HFFc6 (cell line): ENCODE data around the gene SELENOI. TPM values are rescaled to one million over a fixed set of nuclear protein-coding genes. Genes with fewer than 3 reads are reported as not detected.
A peak's percentile ranks its signal among the peaks of the same experiment; 100 is the strongest.
"Not testable (repeated sequence)": the region's sequence is repeated elsewhere in the genome, so short reads cannot be mapped to it uniquely, and the experiment has no call there.

Source experiments
- DNase-seq: peaks from one replicate; pipeline ENCODE4 v3.0.0-alpha.2; 2018
- H3K27ac Mint-ChIP-seq: 2 replicates; pipeline ENCODE4 v1.8.0; 2020; ENCODE audit warnings: mild to moderate bottlenecking, mixed read lengths
- H3K27me3 Mint-ChIP-seq: 2 replicates; pipeline ENCODE4 v1.8.0; 2021; ENCODE audit warnings: mild to moderate bottlenecking, moderate library complexity, mixed read lengths; ENCODE audit not compliant: insufficient read depth
- H3K36me3 Mint-ChIP-seq: 2 replicates; pipeline ENCODE4 v1.8.0; 2021; ENCODE audit warnings: low read depth, mixed read lengths
- H3K4me1 Mint-ChIP-seq: 2 replicates; pipeline ENCODE4 v1.8.0; 2020; ENCODE audit warnings: low read depth, mixed read lengths
- H3K4me3 Mint-ChIP-seq: 2 replicates; pipeline ENCODE4 v1.8.0; 2020; ENCODE audit warnings: mild to moderate bottlenecking, moderate library complexity, mixed read lengths
- H3K9me3 Mint-ChIP-seq: 2 replicates; pipeline ENCODE4 v1.8.0; 2020; ENCODE audit warnings: mild to moderate bottlenecking, mixed read lengths
- CTCF ChIP-seq: fragments of 200-600 bp; sonication (generic); IDR thresholded peaks from 2 replicates; pipeline ENCODE4 v1.5.0; 2021; ENCODE audit warnings: antibody characterized with exemption, mild to moderate bottlenecking
- total RNA-seq, 6 experiments: library from RNA; stranded (reverse); fragmentation: NEBNext Ultra II Directional; extraction: Animal tissue kit (Norgen Biotek cat#: 25700); gene quantifications; 2 replicates in 1 of 6; 3 replicates in 5 of 6; pipeline ENCODE4 v1.2.3, GENCODE V29; 2021

SELENOI gene
- total RNA-seq, 6 experiments from 2014 or later: 22.7 to 31.4 (median 27.3) TPM

DNA sequence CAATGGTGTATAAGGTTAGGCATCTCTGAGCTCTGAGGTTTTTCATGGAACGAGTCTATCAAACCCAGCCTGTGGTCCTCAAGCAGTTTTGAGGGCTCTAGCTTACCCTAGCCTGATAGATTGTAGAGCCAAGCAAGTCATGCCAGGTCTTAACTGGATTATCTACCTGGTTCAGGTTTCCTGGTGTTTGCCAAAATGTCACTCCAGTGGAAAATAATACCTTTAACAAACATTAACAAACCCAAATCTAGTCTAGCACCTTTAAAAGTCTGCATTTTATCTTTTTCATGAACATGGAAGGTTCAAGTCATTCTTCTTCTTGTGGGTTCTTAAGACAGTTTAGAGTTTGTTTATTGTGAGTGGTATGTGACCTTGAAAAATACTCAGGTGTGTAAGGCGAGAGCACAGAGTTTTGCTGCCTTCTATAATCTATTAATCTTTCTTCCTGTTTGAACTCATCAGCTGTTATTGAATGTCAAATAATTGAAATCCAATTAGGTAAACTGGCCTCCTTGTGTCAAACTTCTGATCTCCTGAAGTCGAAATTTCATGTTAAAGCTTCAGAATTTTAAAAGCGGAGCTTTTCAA, 14.0 kb downstream of the SELENOI start:
- DNase-seq: no peak
- Mint-ChIP-seq H3K27me3 (no peaks in the 10 kb centered on the region; the same call in 1 of the 2 replicates), H3K27ac (no peak overlapping the region), H3K4me1 (peaks cover 55% of the 10 kb centered on the region), H3K9me3 (no peaks in the 10 kb centered on the region), H3K36me3 (no peaks in the 10 kb centered on the region), H3K4me3 (no peak overlapping the region)
- no peak for TF ChIP-seq CTCF

DNA sequence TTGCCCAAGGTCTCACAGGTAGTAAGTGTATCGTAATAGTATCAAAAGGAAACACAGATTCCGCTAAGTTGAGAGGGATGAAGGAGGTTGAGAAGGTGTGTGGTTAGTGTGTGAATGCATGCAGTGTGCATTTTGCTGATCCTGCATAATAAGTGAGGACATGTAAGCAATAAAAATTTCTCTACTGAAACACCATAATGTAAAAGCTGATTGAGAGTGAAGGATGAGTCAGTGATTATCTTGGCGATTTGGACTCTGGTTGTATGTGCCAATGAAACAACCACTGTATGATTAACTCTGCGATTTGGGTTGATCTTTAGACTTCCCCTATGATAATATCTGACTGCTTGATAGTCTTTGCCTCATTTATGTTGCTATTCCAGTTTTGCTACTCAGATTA, 17.4 kb downstream of the SELENOI start:
- peaks cover 9% of the 10 kb centered on the region; the same call in 1 of the 2 replicates for H3K36me3 Mint-ChIP-seq
- H3K4me1 Mint-ChIP-seq: peaks cover 27% of the 10 kb centered on the region
- TF ChIP-seq CTCF: no peak
- no peak overlapping the region for H3K4me3 Mint-ChIP-seq
- H3K9me3 Mint-ChIP-seq: no peaks in the 10 kb centered on the region
- no peaks in the 10 kb centered on the region for H3K27me3 Mint-ChIP-seq
- peak; percentile 52 for DNase-seq
- H3K27ac Mint-ChIP-seq: no peak overlapping the region

- DNase-seq: no peak
- no peak overlapping the region for H3K4me3 Mint-ChIP-seq
- no peaks in the 10 kb centered on the region for H3K27me3 Mint-ChIP-seq
- no peak for TF ChIP-seq CTCF
- H3K9me3 Mint-ChIP-seq: no peaks in the 10 kb centered on the region
- peaks cover 9% of the 10 kb centered on the region; the same call in 1 of the 2 replicates for H3K36me3 Mint-ChIP-seq
- peaks cover 25% of the 10 kb centered on the region for H3K4me1 Mint-ChIP-seq
- H3K27ac Mint-ChIP-seq: no peak overlapping the region
Measured at GRCh38 chr2:26363958-26364357, 18.0 kb downstream of the SELENOI start.

DNA sequence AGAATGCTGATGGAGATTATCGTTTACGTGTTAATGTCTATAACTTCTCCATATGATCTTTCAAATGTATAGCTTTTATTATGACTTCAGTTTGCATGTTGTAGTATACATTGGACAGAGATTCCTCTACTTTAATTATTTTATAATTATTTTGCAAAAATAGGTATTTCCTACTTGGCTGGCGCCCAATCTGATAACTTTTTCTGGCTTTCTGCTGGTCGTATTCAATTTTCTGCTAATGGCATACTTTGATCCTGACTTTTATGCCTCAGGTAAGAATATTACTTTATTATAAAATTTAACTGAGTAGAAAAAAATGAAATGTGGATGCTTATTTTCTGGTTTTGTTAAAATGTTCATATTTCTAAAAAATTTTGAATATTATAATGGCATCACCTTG, 18.7 kb downstream of the SELENOI start:
- Mint-ChIP-seq H3K9me3 (no peaks in the 10 kb centered on the region), H3K4me1 (peaks cover 18% of the 10 kb centered on the region), H3K27me3 (no peaks in the 10 kb centered on the region), H3K4me3 (no peak overlapping the region), H3K36me3 (peaks cover 12% of the 10 kb centered on the region; the same call in 1 of the 2 replicates), H3K27ac (no peak overlapping the region)
- DNase-seq: no peak
- no peak for TF ChIP-seq CTCF

GRCh38 chr2:26366957-26367356, 21.0 kb downstream of the SELENOI start:
- TF ChIP-seq CTCF: no peak
- Mint-ChIP-seq H3K4me1 (peaks cover 15% of the 10 kb centered on the region), H3K4me3 (no peak overlapping the region), H3K9me3 (no peaks in the 10 kb centered on the region), H3K36me3 (peaks cover 16% of the 10 kb centered on the region; the same call in 1 of the 2 replicates), H3K27ac (no peak overlapping the region), H3K27me3 (no peaks in the 10 kb centered on the region)
- no peak for DNase-seq

DNA sequence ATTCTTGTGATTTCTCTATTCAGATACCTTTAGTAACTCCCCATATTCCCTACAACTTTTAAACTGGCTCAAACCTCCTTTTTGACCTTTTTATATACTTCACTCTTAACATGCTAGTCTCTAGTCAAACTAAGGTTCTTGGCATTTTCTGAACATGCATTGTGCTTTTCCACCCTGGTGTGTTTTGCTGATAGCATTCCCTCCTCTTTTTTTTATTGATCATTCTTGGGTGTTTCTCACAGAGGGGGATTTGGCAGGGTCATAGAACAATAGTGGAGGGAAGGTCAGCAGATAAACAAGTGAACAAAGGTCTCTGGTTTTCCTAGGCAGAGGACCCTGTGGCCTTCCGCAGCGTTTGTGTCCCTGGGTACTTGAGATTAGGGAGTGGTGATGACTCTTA, 23.7 kb downstream of the SELENOI start:
- H3K36me3 Mint-ChIP-seq: peaks cover 23% of the 10 kb centered on the region
- not testable (repeated sequence) for H3K27ac Mint-ChIP-seq, H3K4me1 Mint-ChIP-seq, H3K27me3 Mint-ChIP-seq, H3K9me3 Mint-ChIP-seq, DNase-seq, H3K4me3 Mint-ChIP-seq

GRCh38 chr2:26370909-26371308, 25.0 kb downstream of the SELENOI start:
- DNase-seq, H3K9me3 Mint-ChIP-seq, H3K4me1 Mint-ChIP-seq, H3K27me3 Mint-ChIP-seq, H3K4me3 Mint-ChIP-seq, H3K27ac Mint-ChIP-seq: not testable (repeated sequence)
- H3K36me3 Mint-ChIP-seq: peaks cover 24% of the 10 kb centered on the region
